H9 (cell line): ENCODE results near the gene DMPK. TPM values are rescaled to one million over a fixed set of nuclear protein-coding genes. Genes with fewer than 3 reads are reported as not detected.

Experiments used
- DNase-seq: peaks from one replicate; pipeline ENCODE4 v3.0.0-alpha.2; 2017
- H2AFZ ChIP-seq: one replicate; pipeline ENCODE4 v1.6.1; 2013; ENCODE audit warnings: mild to moderate bottlenecking, low read length, control low read depth, moderate library complexity
- H2AK5ac ChIP-seq: 2 replicates; pipeline ENCODE4 v1.6.1; 2013; ENCODE audit warnings: low read length, control low read depth, mixed read lengths; ENCODE audit not compliant: insufficient read length
- H2BK120ac ChIP-seq: one replicate; pipeline ENCODE4 v1.6.1; 2013; ENCODE audit warnings: low read depth, mild to moderate bottlenecking, low read length, control low read depth, inconsistent platforms; ENCODE audit not compliant: poor library complexity, severe bottlenecking
- H2BK12ac ChIP-seq: 2 replicates; pipeline ENCODE4 v1.6.1; 2013; ENCODE audit warnings: low read length, control low read depth, mixed read lengths, low read depth; ENCODE audit not compliant: insufficient read length
- H2BK15ac ChIP-seq: 2 replicates; pipeline ENCODE4 v1.6.1; 2013; ENCODE audit warnings: low read depth, low read length, control low read depth
- H2BK20ac ChIP-seq: one replicate; pipeline ENCODE4 v1.6.1; 2013; ENCODE audit warnings: low read depth, mild to moderate bottlenecking, low read length, control low read depth, inconsistent platforms; ENCODE audit not compliant: poor library complexity, severe bottlenecking
- H2BK5ac ChIP-seq: 2 replicates; pipeline ENCODE4 v1.6.1; 2013; ENCODE audit warnings: low read length, control low read depth, mixed read lengths; ENCODE audit not compliant: insufficient read length
- H3K14ac ChIP-seq: 2 replicates; pipeline ENCODE4 v1.6.1; 2013; ENCODE audit warnings: low read length, control low read depth; ENCODE audit not compliant: insufficient read depth
- H3K18ac ChIP-seq: 2 replicates; pipeline ENCODE4 v1.6.1; 2013; ENCODE audit warnings: low read depth, mild to moderate bottlenecking, mixed read lengths, low read length, control low read depth; ENCODE audit not compliant: insufficient read length
- H3K23ac ChIP-seq: 2 replicates; pipeline ENCODE4 v1.6.1; 2013; ENCODE audit warnings: low read length, control low read depth, mixed read lengths, low read depth; ENCODE audit not compliant: insufficient read length
- H3K23me2 ChIP-seq: 2 replicates; pipeline ENCODE4 v1.6.1; 2013; ENCODE audit warnings: low read depth, mild to moderate bottlenecking, mixed read lengths, low read length, control low read depth; ENCODE audit not compliant: insufficient read length, poor library complexity, severe bottlenecking
- H3K27ac ChIP-seq: 2 replicates; pipeline ENCODE4 v1.5.1; 2013; ENCODE audit warnings: low read length, control low read depth, mixed read lengths, low read depth; ENCODE audit not compliant: insufficient read length
- H3K27me3 ChIP-seq: 2 replicates; pipeline ENCODE4 v1.6.1; 2013; ENCODE audit warnings: low read length, control low read depth, inconsistent platforms; ENCODE audit not compliant: insufficient read depth
- H3K4ac ChIP-seq: 2 replicates; pipeline ENCODE4 v1.6.1; 2013; ENCODE audit warnings: low read depth, mild to moderate bottlenecking, control low read depth, inconsistent platforms, low read length, moderate library complexity
- H3K4me1 ChIP-seq: 2 replicates; pipeline ENCODE4 v1.6.1; 2013; ENCODE audit warnings: low read length, control low read depth, inconsistent platforms; ENCODE audit not compliant: insufficient read depth
- H3K4me2 ChIP-seq: 2 replicates; pipeline ENCODE4 v1.6.1; 2013; ENCODE audit warnings: low read length, control low read depth, mixed read lengths; ENCODE audit not compliant: insufficient read length, insufficient read depth
- H3K56ac ChIP-seq: 2 replicates; pipeline ENCODE4 v1.6.1; 2013; ENCODE audit warnings: low read depth, mild to moderate bottlenecking, mixed read lengths, low read length, control low read depth; ENCODE audit not compliant: insufficient read length
- H3K79me1 ChIP-seq: 2 replicates; pipeline ENCODE4 v1.6.1; 2013; ENCODE audit warnings: low read depth, mild to moderate bottlenecking, moderate library complexity, low read length, control low read depth, inconsistent platforms; ENCODE audit not compliant: insufficient read depth, poor library complexity, severe bottlenecking
- H3K79me2 ChIP-seq: 2 replicates; pipeline ENCODE4 v1.6.1; 2013; ENCODE audit warnings: low read length, control low read depth, inconsistent platforms; ENCODE audit not compliant: insufficient read depth
- H3K9ac ChIP-seq: 2 replicates; pipeline ENCODE4 v1.6.1; 2013; ENCODE audit warnings: low read length, control low read depth, mixed read lengths; ENCODE audit not compliant: insufficient read length; ENCODE audit errors: extremely low read depth
- H3K9me3 ChIP-seq: one replicate; pipeline ENCODE4 v1.6.1; 2013; ENCODE audit warnings: low read depth, low read length, inconsistent platforms; ENCODE audit not compliant: control insufficient read depth
- H3T11ph ChIP-seq: one replicate; pipeline ENCODE4 v1.6.1; 2013; ENCODE audit warnings: mild to moderate bottlenecking, low read length, control low read depth, inconsistent platforms
- H4K20me1 ChIP-seq: one replicate; pipeline ENCODE4 v1.6.1; 2013; ENCODE audit not compliant: control insufficient read depth, insufficient read length, insufficient read depth
- H4K5ac ChIP-seq: 2 replicates; pipeline ENCODE4 v1.6.1; 2013; ENCODE audit warnings: low read depth, mild to moderate bottlenecking, mixed read lengths, low read length, control low read depth; ENCODE audit not compliant: insufficient read length
- H4K8ac ChIP-seq: replicated peaks from 2 replicates; pipeline ENCODE4 v1.6.1; 2013; ENCODE audit warnings: low read length, control low read depth, mixed read lengths, low read depth; ENCODE audit not compliant: insufficient read length
- H4K91ac ChIP-seq: 2 replicates; pipeline ENCODE4 v1.6.1; 2013; ENCODE audit warnings: low read depth, mild to moderate bottlenecking, moderate library complexity, mixed read lengths, low read length, control low read depth; ENCODE audit not compliant: insufficient read length
- H3K27ac Mint-ChIP-seq, 3 experiments: 2 replicates in 2 of 3; 3 replicates in 1 of 3; pipeline ENCODE4 v1.8.0; 2020 to 2021; ENCODE audit warnings: mixed read lengths in 3 of 3, mild to moderate bottlenecking in 1 of 3, moderate library complexity in 1 of 3
- H3K27me3 Mint-ChIP-seq: 2 replicates; pipeline ENCODE4 v1.8.0; 2021; ENCODE audit warnings: low read depth, mild to moderate bottlenecking, moderate library complexity, mixed read lengths
- H3K36me3 Mint-ChIP-seq, 3 experiments: 2 replicates in 2 of 3; 3 replicates in 1 of 3; pipeline ENCODE4 v1.8.0; 2020 to 2021; ENCODE audit warnings: low read depth in 3 of 3, mixed read lengths in 3 of 3; ENCODE audit not compliant: insufficient read depth in 1 of 3
- H3K4me1 Mint-ChIP-seq, 2 experiments: 2 replicates each; pipeline ENCODE4 v1.8.0; 2020; ENCODE audit warnings: mixed read lengths in 2 of 2
- H3K4me3 Mint-ChIP-seq, 2 experiments: 2 replicates in 1 of 2; 3 replicates in 1 of 2; pipeline ENCODE4 v1.8.0; 2020 to 2021; ENCODE audit warnings: mild to moderate bottlenecking in 2 of 2, mixed read lengths in 2 of 2, moderate library complexity in 1 of 2
- H3K9me3 Mint-ChIP-seq, 2 experiments: 2 replicates in 1 of 2; 3 replicates in 1 of 2; pipeline ENCODE4 v1.8.0; 2020; ENCODE audit warnings: mild to moderate bottlenecking in 2 of 2, mixed read lengths in 2 of 2, moderate library complexity in 1 of 2
- WGBS: extraction: QIAGEN DNeasy Blood & Tissue Kit; methylation state at CpG from one replicate; pipeline ENCODE4 v1.1.7; 2013; ENCODE audit warnings: missing lambda C conversion rate, low lambda C conversion rate, mixed read lengths; ENCODE audit not compliant: insufficient read length; ENCODE audit errors: extremely low coverage; 5-methylcytosine and 5-hydroxymethylcytosine counted together
- total RNA-seq: library from RNA; stranded (reverse); gene quantifications from 2 replicates; pipeline ENCODE4 v1.2.1, GENCODE V29; 2021
- TF ChIP-seq, protein P1 (sequence below): fragments of 200-600 bp; sonication (generic); conservative IDR thresholded peaks from 3 replicates; pipeline ENCODE4 v1.8.0; 2021; ENCODE audit warnings: antibody characterized with exemption, mild to moderate bottlenecking

Gene DMPK
- total RNA-seq, 1 experiment from 2014 or later, result 67.4 TPM

DNA sequence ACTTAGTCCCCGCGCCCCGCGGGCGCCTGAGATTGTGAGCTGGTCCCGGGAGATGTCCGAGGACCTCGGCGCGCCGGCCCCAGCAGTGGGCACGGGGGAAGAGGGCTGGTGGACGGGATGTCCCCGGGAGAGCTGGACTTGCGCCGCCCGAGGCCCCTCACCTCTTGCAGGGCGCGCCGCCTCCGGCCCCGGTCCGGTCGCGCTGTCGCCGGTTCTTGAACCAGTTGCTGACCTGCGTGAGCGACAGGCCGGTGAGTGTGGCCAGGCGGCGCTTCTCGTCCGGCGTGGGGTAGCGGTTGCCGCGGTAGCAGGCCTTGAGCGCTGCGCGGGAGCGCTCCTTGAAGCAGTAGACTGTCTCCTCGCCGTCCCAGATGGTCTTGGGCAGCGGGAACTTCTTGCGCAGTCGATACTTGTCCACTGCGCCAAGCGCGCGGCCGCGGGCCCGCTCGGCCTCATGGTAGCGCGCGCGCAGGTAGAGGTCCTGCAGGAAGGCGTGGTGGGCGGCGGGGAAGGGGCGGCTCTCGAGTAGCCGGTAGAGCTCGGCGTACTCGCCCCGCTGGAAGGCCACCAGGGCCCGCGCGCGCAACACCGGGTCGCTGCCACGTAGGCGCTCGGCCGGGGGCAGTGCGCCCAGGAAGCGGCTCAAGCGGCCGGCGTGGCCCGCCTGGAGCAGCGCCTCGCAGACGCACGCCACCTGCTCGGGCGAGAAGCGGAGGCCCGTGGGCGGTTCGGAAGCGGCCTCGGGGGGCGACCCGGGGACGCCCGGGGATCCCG lies 14.2 kb downstream of the DMPK start:
- Histone ChIP-seq H3K79me1 (no peaks in the 10 kb centered on the region), H3K4me2 (peak overlapping the region; percentile 72), H2AK5ac (no peak overlapping the region), H4K5ac (no peak overlapping the region), H3K14ac (peak overlapping the region; percentile 91), H2BK12ac (no peak overlapping the region), H3K56ac (no peak overlapping the region), H3K4me1 (peaks cover 3% of the 10 kb centered on the region; the same call in 1 of the 2 replicates), H3T11ph (no peak overlapping the region), H2AFZ (no peak overlapping the region), H3K4ac (no peak overlapping the region), H2BK15ac (no peak overlapping the region), H3K79me2 (no peaks in the 10 kb centered on the region), H2BK120ac (no peak overlapping the region), H4K8ac (no peak overlapping the region), H3K23ac (no peak overlapping the region), H4K91ac (no peak overlapping the region), H3K23me2 (peaks cover 20% of the 10 kb centered on the region), H3K27me3 (no peaks in the 10 kb centered on the region), H3K9me3 (no peaks in the 10 kb centered on the region), H4K20me1 (no peaks in the 10 kb centered on the region), H3K18ac (peak overlapping the region; percentile 77), H3K9ac (peak overlapping the region; percentile 50), H2BK5ac (no peak overlapping the region), H2BK20ac (no peak overlapping the region), H3K27ac (no peak overlapping the region)
- no CpG with 5 or more reads among the region's 102 CpGs for WGBS
- H3K4me3 Mint-ChIP-seq, result peak overlapping the region; percentile 91 to 94
- peaks cover 13 to 40% of the 10 kb centered on the region in 2 experiments for H3K4me1 Mint-ChIP-seq
- H3K9me3 Mint-ChIP-seq, result no peaks in the 10 kb centered on the region; a peak in 1 of 5 replicates
- H3K36me3 Mint-ChIP-seq, result peaks cover 0 to 11% (median 6%) of the 10 kb centered on the region in 3 experiments; a peak in 5 of 7 replicates
- peak overlapping the region in 1 of 3 experiments; percentile 81; a peak in 2 of 7 replicates for H3K27ac Mint-ChIP-seq
- DNase-seq, result peak; percentile 71
- peaks cover 3% of the 10 kb centered on the region for H3K27me3 Mint-ChIP-seq
- TF ChIP-seq, protein P1, sequence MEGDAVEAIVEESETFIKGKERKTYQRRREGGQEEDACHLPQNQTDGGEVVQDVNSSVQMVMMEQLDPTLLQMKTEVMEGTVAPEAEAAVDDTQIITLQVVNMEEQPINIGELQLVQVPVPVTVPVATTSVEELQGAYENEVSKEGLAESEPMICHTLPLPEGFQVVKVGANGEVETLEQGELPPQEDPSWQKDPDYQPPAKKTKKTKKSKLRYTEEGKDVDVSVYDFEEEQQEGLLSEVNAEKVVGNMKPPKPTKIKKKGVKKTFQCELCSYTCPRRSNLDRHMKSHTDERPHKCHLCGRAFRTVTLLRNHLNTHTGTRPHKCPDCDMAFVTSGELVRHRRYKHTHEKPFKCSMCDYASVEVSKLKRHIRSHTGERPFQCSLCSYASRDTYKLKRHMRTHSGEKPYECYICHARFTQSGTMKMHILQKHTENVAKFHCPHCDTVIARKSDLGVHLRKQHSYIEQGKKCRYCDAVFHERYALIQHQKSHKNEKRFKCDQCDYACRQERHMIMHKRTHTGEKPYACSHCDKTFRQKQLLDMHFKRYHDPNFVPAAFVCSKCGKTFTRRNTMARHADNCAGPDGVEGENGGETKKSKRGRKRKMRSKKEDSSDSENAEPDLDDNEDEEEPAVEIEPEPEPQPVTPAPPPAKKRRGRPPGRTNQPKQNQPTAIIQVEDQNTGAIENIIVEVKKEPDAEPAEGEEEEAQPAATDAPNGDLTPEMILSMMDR, result no peak
